MM.1S (cell line): ENCODE results near the gene TSHZ2.

ENCODE experiments used
- EZH2 ChIP-seq: fragments of 300-600 bp; sonication (generic); optimal IDR thresholded peaks from 2 replicates; pipeline ENCODE3; 2017; ENCODE audit warnings: low read depth, mild to moderate bottlenecking, antibody characterized with exemption, low read length, mixed read lengths
- EZH2phosphoT487 ChIP-seq: fragments of 300-600 bp; sonication (generic); IDR thresholded peaks from 2 replicates; pipeline ENCODE4 v1.6.1; 2018; ENCODE audit warnings: antibody characterized with exemption, low read length
- TF ChIP-seq, protein P1 (sequence below): fragments of 300-600 bp; sonication (generic); IDR thresholded peaks from 2 replicates; pipeline ENCODE4 v1.5.1; 2016; ENCODE audit warnings: antibody characterized with exemption, low read length, mixed read lengths

DNA sequence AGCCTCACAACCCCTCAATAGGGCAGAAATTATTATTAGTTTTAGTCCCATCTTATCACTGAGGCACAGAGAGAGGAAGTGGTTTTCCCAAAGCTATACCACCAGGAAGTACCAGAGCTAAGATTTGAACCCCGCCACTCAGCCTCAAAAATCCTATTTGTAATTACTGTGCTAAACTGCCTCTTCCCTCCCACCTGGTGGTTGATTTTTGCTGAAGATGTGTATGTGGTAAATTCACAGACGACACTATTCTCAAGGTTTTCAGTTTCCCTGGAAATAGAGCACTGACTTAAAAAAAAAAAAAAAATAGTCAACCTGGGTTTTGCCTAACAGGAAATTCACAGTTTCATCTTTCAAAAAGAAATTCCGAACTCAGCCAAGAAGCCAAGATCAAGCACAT, 57.9 kb downstream of the TSHZ2 start:
- TF ChIP-seq, protein P1, sequence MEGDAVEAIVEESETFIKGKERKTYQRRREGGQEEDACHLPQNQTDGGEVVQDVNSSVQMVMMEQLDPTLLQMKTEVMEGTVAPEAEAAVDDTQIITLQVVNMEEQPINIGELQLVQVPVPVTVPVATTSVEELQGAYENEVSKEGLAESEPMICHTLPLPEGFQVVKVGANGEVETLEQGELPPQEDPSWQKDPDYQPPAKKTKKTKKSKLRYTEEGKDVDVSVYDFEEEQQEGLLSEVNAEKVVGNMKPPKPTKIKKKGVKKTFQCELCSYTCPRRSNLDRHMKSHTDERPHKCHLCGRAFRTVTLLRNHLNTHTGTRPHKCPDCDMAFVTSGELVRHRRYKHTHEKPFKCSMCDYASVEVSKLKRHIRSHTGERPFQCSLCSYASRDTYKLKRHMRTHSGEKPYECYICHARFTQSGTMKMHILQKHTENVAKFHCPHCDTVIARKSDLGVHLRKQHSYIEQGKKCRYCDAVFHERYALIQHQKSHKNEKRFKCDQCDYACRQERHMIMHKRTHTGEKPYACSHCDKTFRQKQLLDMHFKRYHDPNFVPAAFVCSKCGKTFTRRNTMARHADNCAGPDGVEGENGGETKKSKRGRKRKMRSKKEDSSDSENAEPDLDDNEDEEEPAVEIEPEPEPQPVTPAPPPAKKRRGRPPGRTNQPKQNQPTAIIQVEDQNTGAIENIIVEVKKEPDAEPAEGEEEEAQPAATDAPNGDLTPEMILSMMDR = peak; percentile 38
- TF ChIP-seq EZH2 (no peak), EZH2phosphoT487 (no peak)
